A549 (cell line): ENCODE results near the gene SLBP. TPM values are rescaled to one million over a fixed set of nuclear protein-coding genes. Genes with fewer than 3 reads are reported as not detected.

Source experiments
- ATAC-seq, 2 experiments: fragments of 200-7000 bp in 1 of 2; fragments of >200 bp in 1 of 2; cut with Nextera tagmentation in 1 of 2; cut with Tn5 transposase in 1 of 2; 3 replicates each; pipeline versions ENCODE4 v1.8.0 to v1.9.1; 2018 to 2020; ENCODE audit warnings: mild to moderate bottlenecking in 1 of 2, moderate library complexity in 1 of 2
- CTCF ChIA-PET: fragments of 300-600 bp; sonication (Branson Sonifier 250); formaldehyde crosslinking; extraction: SDS; loops from one replicate; lab custom pipeline; 2021; ENCODE audit warnings: antibody characterized with exemption, inconsistent platforms; lab: Yijun Ruan, JAX
- POLR2A ChIA-PET: fragments of 350-600 bp; formaldehyde crosslinking; extraction: SDS; loops from one replicate; lab custom pipeline; 2021; ENCODE audit warnings: antibody characterized with exemption, inconsistent platforms; lab: Yijun Ruan, JAX
- DNase-seq, 2 experiments: peaks; one replicate each; pipeline versions ENCODE4 v3.0.0 to v3.0.0-alpha.2; 2011 to 2016; ENCODE audit warnings: low read depth in 1 of 2, low spot score in 1 of 2
- FAIRE-seq: peaks from 2 replicates; lab custom pipeline; 2011; peaks lifted over from hg19 to GRCh38; lab: Jason Lieb, UNC
- H3K27ac ChIP-seq, 2 experiments: fragments of >200 bp; sonication (Bioruptor Twin); formaldehyde crosslinking; 3 replicates each; pipeline ENCODE4 v1.5.1; 2016 to 2017
- H3K4me1 ChIP-seq: fragments of >200 bp; sonication (Bioruptor Twin); formaldehyde crosslinking; 3 replicates; pipeline ENCODE4 v1.6.1; 2016
- H3K4me2 ChIP-seq: fragments of >200 bp; sonication (Bioruptor Twin); formaldehyde crosslinking; 3 replicates; pipeline ENCODE4 v1.6.1; 2016
- H3K4me3 ChIP-seq: fragments of >200 bp; sonication (Bioruptor Twin); formaldehyde crosslinking; 3 replicates; pipeline ENCODE4 v1.5.1; 2016
- H3K9me3 ChIP-seq: fragments of >200 bp; sonication (Bioruptor Twin); formaldehyde crosslinking; 3 replicates; pipeline ENCODE4 v1.6.1; 2016
- CBX8 ChIP-seq: fragments of 200-600 bp; sonication (generic); IDR thresholded peaks from 2 replicates; pipeline ENCODE4 v1.6.1; 2016
- CEBPB ChIP-seq, 2 experiments: fragments of >200 bp in 1 of 2; sonication (Bioruptor Twin) in 1 of 2; formaldehyde crosslinking in 1 of 2; IDR thresholded peaks; 2 replicates each; pipeline ENCODE4 v1.6.1; 2012 to 2016
- CHD2 ChIP-seq: fragments of 150-350 bp; IDR thresholded peaks from 2 replicates; pipeline ENCODE4 v1.6.1; 2014; ENCODE audit warnings: low read length; ENCODE audit not compliant: partially characterized antibody
- CHD4 ChIP-seq: fragments of 200-600 bp; sonication (generic); IDR thresholded peaks from 2 replicates; pipeline ENCODE4 v1.6.1; 2016; ENCODE audit warnings: antibody characterized with exemption, mild to moderate bottlenecking, borderline replicate concordance
- EHF ChIP-seq: fragments of 250-450 bp; sonication (Bioruptor Pico); IDR thresholded peaks from 2 replicates; pipeline ENCODE4 v1.5.0; 2020; ENCODE audit warnings: mild to moderate bottlenecking
- FOSB ChIP-seq: fragments of 250-450 bp; sonication (Bioruptor Pico); IDR thresholded peaks from 2 replicates; pipeline ENCODE4 v1.5.0; 2020; ENCODE audit warnings: mild to moderate bottlenecking, moderate library complexity
- FOSL2 ChIP-seq, 2 experiments: fragments of 450-650 bp in 1 of 2; fragments of >200 bp in 1 of 2; sonication (Bioruptor Twin) in 1 of 2; formaldehyde crosslinking; IDR thresholded peaks; 2 replicates each; pipeline versions ENCODE4 v1.5.0 to v1.6.1; 2016 to 2020; ENCODE audit warnings: mild to moderate bottlenecking in 1 of 2, moderate library complexity in 1 of 2
- GATA3 ChIP-seq: IDR thresholded peaks from 2 replicates; pipeline ENCODE4 v1.6.1; 2012; ENCODE audit warnings: borderline replicate concordance
- HEYL ChIP-seq: fragments of 250-450 bp; sonication (Bioruptor Pico); IDR thresholded peaks from 2 replicates; pipeline ENCODE4 v1.8.0; 2021; ENCODE audit warnings: mild to moderate bottlenecking, moderate library complexity
- HOXA7 ChIP-seq: fragments of 250-450 bp; sonication (Bioruptor Pico); IDR thresholded peaks from 2 replicates; pipeline ENCODE4 v1.5.0; 2020; ENCODE audit warnings: mild to moderate bottlenecking, moderate library complexity
- HOXB5 ChIP-seq: fragments of 250-450 bp; sonication (Bioruptor Pico); IDR thresholded peaks from 2 replicates; pipeline ENCODE4 v1.5.0; 2020; ENCODE audit warnings: mild to moderate bottlenecking, moderate library complexity
- JUN ChIP-seq, 2 experiments: fragments of >200 bp; sonication (Bioruptor Twin); formaldehyde crosslinking; IDR thresholded peaks; 2 replicates in 1 of 2; 3 replicates in 1 of 2; pipeline ENCODE4 v1.6.1; 2016 to 2017
- JUNB ChIP-seq: fragments of >200 bp; sonication (Bioruptor Twin); formaldehyde crosslinking; IDR thresholded peaks from 2 replicates; pipeline ENCODE4 v1.6.1; 2016
- KDM5A ChIP-seq: fragments of 200-600 bp; sonication (generic); IDR thresholded peaks from 2 replicates; pipeline ENCODE4 v1.6.1; 2016; ENCODE audit warnings: antibody characterized with exemption, mild to moderate bottlenecking
- MAZ ChIP-seq: fragments of 150-350 bp; IDR thresholded peaks from 2 replicates; pipeline ENCODE4 v1.6.1; 2014; ENCODE audit warnings: antibody characterized with exemption, low read depth, low read length, borderline replicate concordance
- PHF8 ChIP-seq: fragments of 200-600 bp; sonication (generic); IDR thresholded peaks from 2 replicates; pipeline ENCODE4 v1.6.1; 2016; ENCODE audit warnings: low read depth, mild to moderate bottlenecking, antibody characterized with exemption, moderate library complexity, borderline replicate concordance
- POLR2A ChIP-seq: IDR thresholded peaks from 2 replicates; pipeline ENCODE4 v1.6.1; 2012; ENCODE audit warnings: mild to moderate bottlenecking, low read length
- POLR2AphosphoS2 ChIP-seq: conservative IDR thresholded peaks from 2 replicates; pipeline ENCODE4 v1.6.1; 2012; ENCODE audit warnings: low read length, improper control_type of control experiment, inconsistent platforms
- RARB ChIP-seq: fragments of 250-450 bp; sonication (Bioruptor Pico); IDR thresholded peaks from 2 replicates; pipeline ENCODE4 v1.8.0; 2021; ENCODE audit warnings: mild to moderate bottlenecking, moderate library complexity
- RCOR1 ChIP-seq: fragments of 150-350 bp; IDR thresholded peaks from 2 replicates; pipeline ENCODE4 v1.6.1; 2014; ENCODE audit warnings: antibody characterized with exemption, low read length, low read depth
- TP53 ChIP-seq: fragments of 250-450 bp; sonication (Bioruptor Pico); IDR thresholded peaks from 2 replicates; pipeline ENCODE4 v1.5.0; 2021; ENCODE audit warnings: mild to moderate bottlenecking, moderate library complexity
- ZC3H11A ChIP-seq: fragments of 450-650 bp; IDR thresholded peaks from 2 replicates; pipeline ENCODE4 v1.6.1; 2014; ENCODE audit warnings: antibody characterized with exemption, mild to moderate bottlenecking
- ZFP36 ChIP-seq: fragments of 450-650 bp; IDR thresholded peaks from 2 replicates; pipeline ENCODE4 v1.6.1; 2014; ENCODE audit warnings: borderline replicate concordance; ENCODE audit not compliant: partially characterized antibody
- ZSCAN20 ChIP-seq: fragments of 250-450 bp; sonication (Bioruptor Pico); IDR thresholded peaks from 2 replicates; pipeline ENCODE4 v1.8.0; 2022; ENCODE audit warnings: mild to moderate bottlenecking, moderate library complexity
- WGBS: methylation state at CpG from one replicate; pipeline ENCODE4 v1.1.6; 2017; ENCODE audit errors: missing lambda C conversion rate; 5-methylcytosine and 5-hydroxymethylcytosine counted together
- polyA plus RNA-seq, 4 experiments: library from polyadenylated mRNA; depleted of rRNA in 3 of 4; stranded (reverse); fragments of >200 nt; fragmentation: RNase III in 1 of 4; extraction: RNeasy Plus Mini Kit Qiagen cat#74134 plus additional on column Dnase treatment in 1 of 4; gene quantifications; 2 replicates in 3 of 4; 3 replicates in 1 of 4; pipeline ENCODE4 v1.2.3, GENCODE V29; 2011 to 2017
- TF ChIP-seq, protein P1 (sequence below): fragments of 250-450 bp; sonication (Bioruptor Pico); IDR thresholded peaks from 2 replicates; pipeline ENCODE4 v1.5.0; 2021; ENCODE audit warnings: mild to moderate bottlenecking, moderate library complexity, borderline replicate concordance
- TF ChIP-seq, protein P2 (sequence below): IDR thresholded peaks from 2 replicates; pipeline ENCODE4 v1.6.1; 2012
- TF ChIP-seq, protein P3 (sequence below): fragments of 200-600 bp; sonication (generic); IDR thresholded peaks from 2 replicates; pipeline ENCODE4 v1.6.1; 2016; ENCODE audit warnings: antibody characterized with exemption, mild to moderate bottlenecking, moderate library complexity
- TF ChIP-seq, protein P4 (sequence below): fragments of 450-650 bp; IDR thresholded peaks from 2 replicates; pipeline ENCODE4 v1.6.1; 2014; ENCODE audit warnings: antibody characterized with exemption

SLBP gene
- polyA plus RNA-seq, 2 of the 4 experiments (the other 2 are of a cell fraction) = 80.5 to 89.9 TPM

DNA sequence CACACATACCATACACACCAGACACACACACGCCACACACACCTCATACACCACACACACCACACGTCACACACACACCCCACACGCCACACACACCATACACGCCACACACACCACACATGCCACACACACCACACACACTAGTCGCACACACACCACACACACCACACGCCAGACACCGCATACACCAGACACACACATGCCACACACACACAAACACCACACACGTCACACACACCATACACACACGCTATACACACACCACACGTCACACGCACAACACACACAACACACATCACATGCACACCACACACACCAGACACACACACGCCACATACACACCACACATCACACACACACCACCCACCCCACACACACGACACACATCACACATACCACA, 60.0 kb downstream of the SLBP start:
- no peak for ATAC-seq
- no peak for FAIRE-seq
- H3K4me2 ChIP-seq = no peak overlapping the region
- H3K27ac ChIP-seq = no peak overlapping the region
- POLR2A ChIA-PET = no interaction called here
- TF ChIP-seq JUNB (no peak), HEYL (CRISPR knock-in tag) (no peak), ZC3H11A (no peak), HOXA7 (CRISPR knock-in tag) (no peak), RCOR1 (no peak), CHD4 (no peak), KDM5A (no peak), ZSCAN20 (no peak), EHF (CRISPR knock-in tag) (no peak)
- TF ChIP-seq, protein P1, sequence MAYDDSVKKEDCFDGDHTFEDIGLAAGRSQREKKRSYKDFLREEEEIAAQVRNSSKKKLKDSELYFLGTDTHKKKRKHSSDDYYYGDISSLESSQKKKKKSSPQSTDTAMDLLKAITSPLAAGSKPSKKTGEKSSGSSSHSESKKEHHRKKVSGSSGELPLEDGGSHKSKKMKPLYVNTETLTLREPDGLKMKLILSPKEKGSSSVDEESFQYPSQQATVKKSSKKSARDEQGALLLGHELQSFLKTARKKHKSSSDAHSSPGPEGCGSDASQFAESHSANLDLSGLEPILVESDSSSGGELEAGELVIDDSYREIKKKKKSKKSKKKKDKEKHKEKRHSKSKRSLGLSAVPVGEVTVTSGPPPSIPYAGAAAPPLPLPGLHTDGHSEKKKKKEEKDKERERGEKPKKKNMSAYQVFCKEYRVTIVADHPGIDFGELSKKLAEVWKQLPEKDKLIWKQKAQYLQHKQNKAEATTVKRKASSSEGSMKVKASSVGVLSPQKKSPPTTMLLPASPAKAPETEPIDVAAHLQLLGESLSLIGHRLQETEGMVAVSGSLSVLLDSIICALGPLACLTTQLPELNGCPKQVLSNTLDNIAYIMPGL = no peak
- TF ChIP-seq, protein P2, sequence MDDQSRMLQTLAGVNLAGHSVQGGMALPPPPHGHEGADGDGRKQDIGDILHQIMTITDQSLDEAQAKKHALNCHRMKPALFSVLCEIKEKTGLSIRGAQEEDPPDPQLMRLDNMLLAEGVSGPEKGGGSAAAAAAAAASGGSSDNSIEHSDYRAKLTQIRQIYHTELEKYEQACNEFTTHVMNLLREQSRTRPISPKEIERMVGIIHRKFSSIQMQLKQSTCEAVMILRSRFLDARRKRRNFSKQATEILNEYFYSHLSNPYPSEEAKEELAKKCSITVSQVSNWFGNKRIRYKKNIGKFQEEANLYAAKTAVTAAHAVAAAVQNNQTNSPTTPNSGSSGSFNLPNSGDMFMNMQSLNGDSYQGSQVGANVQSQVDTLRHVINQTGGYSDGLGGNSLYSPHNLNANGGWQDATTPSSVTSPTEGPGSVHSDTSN = no peak
- TF ChIP-seq, all 56 proteins: peak for 0
- no peaks in the 10 kb centered on the region for H3K9me3 ChIP-seq
- CTCF ChIA-PET = no interaction called here
- no peak for DNase-seq
- no peak overlapping the region for H3K4me3 ChIP-seq
- no peaks in the 10 kb centered on the region for H3K4me1 ChIP-seq
- WGBS = 87% methylated on average over 11 of the region's 13 CpGs

DNA sequence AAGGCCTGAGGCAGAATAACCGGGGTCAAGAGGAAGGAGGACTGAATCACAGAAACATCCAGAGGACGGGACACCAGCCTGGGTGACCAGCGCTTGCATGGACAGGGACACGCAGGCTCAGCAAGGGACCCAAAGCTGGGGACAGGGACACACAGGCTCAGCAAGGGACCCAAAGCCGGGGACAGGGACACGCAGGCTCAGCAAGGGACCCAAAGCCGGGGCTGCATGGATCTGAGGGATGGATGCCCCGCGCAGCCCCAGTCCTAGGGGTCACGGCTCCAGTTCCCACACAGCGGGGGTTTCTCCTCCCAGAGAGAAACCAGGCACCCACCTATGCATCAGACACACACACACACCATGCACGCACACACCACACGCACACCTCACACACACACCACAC, 60.5 kb downstream of the SLBP start:
- FAIRE-seq (no peak), DNase-seq (no peak), ATAC-seq (no peak)
- H3K4me3 ChIP-seq = no peak overlapping the region
- 94% methylated on average over 12 of the region's 13 CpGs for WGBS
- ChIA-PET CTCF (no interaction called here), POLR2A (no interaction called here)
- H3K4me1 ChIP-seq = no peaks in the 10 kb centered on the region
- H3K9me3 ChIP-seq = no peaks in the 10 kb centered on the region
- TF ChIP-seq CEBPB (IDR thresholded peaks at IDR 0.05) (no peak), MAZ (no peak), ZFP36 (no peak), RCOR1 (no peak), KDM5A (no peak), HOXB5 (CRISPR knock-in tag) (no peak)
- no peak overlapping the region for H3K4me2 ChIP-seq
- H3K27ac ChIP-seq = no peak overlapping the region

DNA sequence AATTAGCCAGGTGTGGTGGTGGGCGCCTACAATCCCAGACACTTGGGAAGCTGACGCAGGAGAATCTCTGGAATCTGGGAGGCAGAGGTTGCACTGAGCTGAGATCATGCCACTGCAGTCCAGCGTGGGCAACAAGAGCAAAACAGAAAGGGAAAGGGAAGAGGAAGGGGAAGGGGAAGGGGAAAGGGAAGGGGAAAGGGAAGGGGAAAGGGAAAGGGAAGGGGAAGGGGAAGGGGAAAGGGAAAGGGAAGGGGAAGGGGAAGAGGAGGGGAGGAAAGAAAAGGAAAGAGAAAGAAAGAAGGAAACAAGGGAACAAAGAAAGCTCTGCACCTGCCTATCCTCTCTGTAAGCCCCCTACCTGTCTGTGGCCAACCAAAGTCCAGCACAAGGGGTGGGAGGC, 63.2 kb downstream of the SLBP start:
- ATAC-seq (no peak), FAIRE-seq (no peak), DNase-seq (no peak)
- POLR2A ChIA-PET = no interaction called here
- no peaks in the 10 kb centered on the region for H3K4me1 ChIP-seq
- H3K4me2 ChIP-seq = no peak overlapping the region
- whole genome bisulfite sequencing = 72% methylated on average over 3 of the region's 3 CpGs
- H3K27ac ChIP-seq = no peak overlapping the region
- CTCF ChIA-PET = interaction anchor here (1.0 to 1.6 kb wide), 2 partner anchors 20 to 29 kb away, joined by 4 read pairs; no protein-coding TSS in a partner anchor
- H3K4me3 ChIP-seq = no peak overlapping the region
- H3K9me3 ChIP-seq = no peaks in the 10 kb centered on the region
- no peak for TF ChIP-seq POLR2AphosphoS2
- TF ChIP-seq RCOR1 = no peak
- no peak for TF ChIP-seq FOSB (CRISPR knock-in tag)
- no peak for TF ChIP-seq TP53 (CRISPR knock-in tag)
- TF ChIP-seq, protein P2 = no peak
- TF ChIP-seq JUN (IDR thresholded peaks at IDR 0.05) = no peak
- TF ChIP-seq, protein P3, sequence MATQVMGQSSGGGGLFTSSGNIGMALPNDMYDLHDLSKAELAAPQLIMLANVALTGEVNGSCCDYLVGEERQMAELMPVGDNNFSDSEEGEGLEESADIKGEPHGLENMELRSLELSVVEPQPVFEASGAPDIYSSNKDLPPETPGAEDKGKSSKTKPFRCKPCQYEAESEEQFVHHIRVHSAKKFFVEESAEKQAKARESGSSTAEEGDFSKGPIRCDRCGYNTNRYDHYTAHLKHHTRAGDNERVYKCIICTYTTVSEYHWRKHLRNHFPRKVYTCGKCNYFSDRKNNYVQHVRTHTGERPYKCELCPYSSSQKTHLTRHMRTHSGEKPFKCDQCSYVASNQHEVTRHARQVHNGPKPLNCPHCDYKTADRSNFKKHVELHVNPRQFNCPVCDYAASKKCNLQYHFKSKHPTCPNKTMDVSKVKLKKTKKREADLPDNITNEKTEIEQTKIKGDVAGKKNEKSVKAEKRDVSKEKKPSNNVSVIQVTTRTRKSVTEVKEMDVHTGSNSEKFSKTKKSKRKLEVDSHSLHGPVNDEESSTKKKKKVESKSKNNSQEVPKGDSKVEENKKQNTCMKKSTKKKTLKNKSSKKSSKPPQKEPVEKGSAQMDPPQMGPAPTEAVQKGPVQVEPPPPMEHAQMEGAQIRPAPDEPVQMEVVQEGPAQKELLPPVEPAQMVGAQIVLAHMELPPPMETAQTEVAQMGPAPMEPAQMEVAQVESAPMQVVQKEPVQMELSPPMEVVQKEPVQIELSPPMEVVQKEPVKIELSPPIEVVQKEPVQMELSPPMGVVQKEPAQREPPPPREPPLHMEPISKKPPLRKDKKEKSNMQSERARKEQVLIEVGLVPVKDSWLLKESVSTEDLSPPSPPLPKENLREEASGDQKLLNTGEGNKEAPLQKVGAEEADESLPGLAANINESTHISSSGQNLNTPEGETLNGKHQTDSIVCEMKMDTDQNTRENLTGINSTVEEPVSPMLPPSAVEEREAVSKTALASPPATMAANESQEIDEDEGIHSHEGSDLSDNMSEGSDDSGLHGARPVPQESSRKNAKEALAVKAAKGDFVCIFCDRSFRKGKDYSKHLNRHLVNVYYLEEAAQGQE = no peak
- TF ChIP-seq CHD2 = no peak
- TF ChIP-seq FOSL2 (IDR thresholded peaks at IDR 0.05) = no peak
- TF ChIP-seq FOSL2 (CRISPR knock-in tag; IDR thresholded peaks at IDR 0.05) = no peak
- TF ChIP-seq RARB (CRISPR knock-in tag) = no peak
- TF ChIP-seq, protein P4, sequence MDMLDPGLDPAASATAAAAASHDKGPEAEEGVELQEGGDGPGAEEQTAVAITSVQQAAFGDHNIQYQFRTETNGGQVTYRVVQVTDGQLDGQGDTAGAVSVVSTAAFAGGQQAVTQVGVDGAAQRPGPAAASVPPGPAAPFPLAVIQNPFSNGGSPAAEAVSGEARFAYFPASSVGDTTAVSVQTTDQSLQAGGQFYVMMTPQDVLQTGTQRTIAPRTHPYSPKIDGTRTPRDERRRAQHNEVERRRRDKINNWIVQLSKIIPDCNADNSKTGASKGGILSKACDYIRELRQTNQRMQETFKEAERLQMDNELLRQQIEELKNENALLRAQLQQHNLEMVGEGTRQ = no peak
- TF ChIP-seq GATA3 = no peak
- TF ChIP-seq PHF8 = no peak
- TF ChIP-seq CBX8 = no peak
- no peak for TF ChIP-seq POLR2A
